Bronchial epithelial cell (primary cell): ENCODE measurements around the gene ZMIZ2. TPM values are rescaled to one million over a fixed set of nuclear protein-coding genes. Genes with fewer than 3 reads are reported as not detected.
"Not testable (repeated sequence)": the region's sequence is repeated elsewhere in the genome, so short reads cannot be mapped to it uniquely, and the experiment has no call there.

Source experiments
- DNase-seq: peaks from one replicate; pipeline ENCODE4 v3.0.0-alpha.2; 2010; ENCODE audit warnings: low read depth
- FAIRE-seq: peaks from 2 replicates; lab custom pipeline; 2011; peaks lifted over from hg19 to GRCh38; lab: Jason Lieb, UNC
- H3K27me3 ChIP-seq: 2 replicates; pipeline ENCODE4 v1.5.1; 2011; ENCODE audit warnings: low read length; ENCODE audit not compliant: control insufficient read depth, insufficient read depth
- H3K36me3 ChIP-seq: 2 replicates; pipeline ENCODE4 v1.5.1; 2011; ENCODE audit warnings: low read length; ENCODE audit not compliant: control insufficient read depth, insufficient read depth
- H3K4me3 ChIP-seq: 2 replicates; pipeline ENCODE4 v1.5.1; 2011; ENCODE audit warnings: mild to moderate bottlenecking, low read depth, low read length, control low read depth
- CTCF ChIP-seq: IDR thresholded peaks from 2 replicates; pipeline ENCODE4 v1.5.1; 2011; ENCODE audit warnings: mild to moderate bottlenecking, moderate library complexity, low read length, control low read depth, inconsistent platforms; ENCODE audit not compliant: insufficient read depth, severe bottlenecking
- total RNA-seq: library from RNA; depleted of rRNA; stranded (reverse); fragments of >200 nt; gene quantifications from 2 replicates; pipeline ENCODE4 v1.2.1, GENCODE V29; 2014

Gene ZMIZ2
- total RNA-seq, 1 donor from 2014 or later = 5.5 TPM

DNA sequence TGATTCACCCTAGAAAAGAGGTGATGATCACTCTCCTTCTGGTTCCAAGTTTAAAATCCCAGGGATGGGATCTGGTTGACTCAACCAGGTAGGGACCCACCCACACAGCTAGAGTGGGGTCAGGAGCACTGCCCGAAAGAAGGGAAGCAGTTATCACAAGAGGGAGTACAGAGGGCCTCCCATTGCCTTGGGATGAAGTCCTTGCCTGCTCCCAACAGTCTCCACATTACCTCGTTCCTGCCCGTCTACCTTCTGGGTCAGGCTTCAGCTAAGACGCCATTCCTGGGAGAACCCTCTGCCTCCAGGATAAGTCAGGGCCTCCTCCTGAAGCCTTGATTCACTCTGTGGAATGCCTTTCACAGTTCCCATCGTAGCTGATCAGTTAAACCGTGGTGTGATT is 23.8 kb downstream of the ZMIZ2 start:
- Histone ChIP-seq H3K36me3 (peaks cover 2% of the 10 kb centered on the region), H3K27me3 (no peaks in the 10 kb centered on the region), H3K4me3 (no peak overlapping the region)
- DNase-seq = no peak
- TF ChIP-seq CTCF = no peak
- FAIRE-seq = no peak

DNA sequence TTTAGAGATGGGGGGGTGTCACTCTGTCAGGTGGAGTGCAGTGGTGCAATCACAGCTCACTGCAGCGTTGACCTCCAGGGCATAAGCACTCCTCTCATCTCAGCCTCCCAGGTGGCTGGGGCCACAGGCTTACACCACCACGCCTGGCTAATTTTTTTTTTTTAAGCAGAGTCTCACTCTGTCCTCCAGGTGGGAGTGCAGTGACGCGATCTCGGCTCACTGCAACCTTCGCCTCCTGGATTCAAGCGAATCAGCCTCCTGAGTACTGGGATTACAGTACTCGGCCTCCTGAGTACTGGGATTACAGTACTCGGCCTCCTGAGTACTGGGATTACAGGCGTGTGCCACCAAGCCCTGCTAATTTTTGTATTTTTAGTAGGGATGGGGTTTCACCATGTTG is 24.2 kb downstream of the ZMIZ2 start:
- H3K27me3 ChIP-seq = no peaks in the 10 kb centered on the region
- H3K36me3 ChIP-seq = no peaks in the 10 kb centered on the region
- TF ChIP-seq CTCF = no peak
- no peak for DNase-seq
- H3K4me3 ChIP-seq = no peak overlapping the region
- no peak for FAIRE-seq

- not testable (repeated sequence) for H3K4me3 ChIP-seq, H3K36me3 ChIP-seq, DNase-seq, H3K27me3 ChIP-seq, FAIRE-seq
Measured at GRCh38 chr7:44774486-44774885, 25.8 kb downstream of the ZMIZ2 start.

DNA sequence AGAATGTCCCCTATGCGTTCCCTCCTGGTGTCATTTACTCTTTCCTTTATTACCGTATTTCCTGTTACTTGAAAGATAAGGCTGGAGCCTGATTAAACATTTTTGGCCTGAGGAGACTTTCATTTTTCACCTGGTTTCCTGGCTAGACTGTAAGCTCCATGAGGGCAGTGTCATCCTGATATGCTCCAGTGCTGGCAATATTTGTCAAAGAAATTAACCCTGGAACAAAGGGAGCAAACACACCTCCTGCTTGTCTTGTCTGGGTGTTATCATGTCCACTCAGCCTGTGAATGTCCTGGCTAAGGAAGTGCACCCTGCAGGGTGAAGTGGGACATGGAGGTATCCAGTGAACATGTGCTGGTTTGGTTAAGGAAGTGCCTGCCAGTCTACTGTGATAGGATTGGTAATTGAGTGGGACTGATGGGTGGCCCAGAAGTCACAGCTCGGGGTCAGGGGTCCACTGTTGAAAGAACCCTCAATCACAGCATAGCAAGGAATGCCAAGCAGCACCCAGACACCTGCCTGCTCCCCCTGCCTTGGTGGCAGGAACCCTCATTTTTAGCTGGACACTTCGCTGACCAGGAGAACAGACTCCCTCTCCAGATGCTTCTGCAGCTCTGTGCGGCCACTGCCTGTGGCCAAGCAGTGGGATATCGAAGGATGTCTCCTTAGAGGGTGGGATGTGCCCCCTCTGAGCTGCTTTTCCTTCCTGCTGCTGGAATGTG is 26.9 kb downstream of the ZMIZ2 start:
- DNase-seq (no peak), FAIRE-seq (no peak)
- no peak overlapping the region for H3K4me3 ChIP-seq
- H3K36me3 ChIP-seq = no peaks in the 10 kb centered on the region
- H3K27me3 ChIP-seq = no peaks in the 10 kb centered on the region
- no peak for TF ChIP-seq CTCF

DNA sequence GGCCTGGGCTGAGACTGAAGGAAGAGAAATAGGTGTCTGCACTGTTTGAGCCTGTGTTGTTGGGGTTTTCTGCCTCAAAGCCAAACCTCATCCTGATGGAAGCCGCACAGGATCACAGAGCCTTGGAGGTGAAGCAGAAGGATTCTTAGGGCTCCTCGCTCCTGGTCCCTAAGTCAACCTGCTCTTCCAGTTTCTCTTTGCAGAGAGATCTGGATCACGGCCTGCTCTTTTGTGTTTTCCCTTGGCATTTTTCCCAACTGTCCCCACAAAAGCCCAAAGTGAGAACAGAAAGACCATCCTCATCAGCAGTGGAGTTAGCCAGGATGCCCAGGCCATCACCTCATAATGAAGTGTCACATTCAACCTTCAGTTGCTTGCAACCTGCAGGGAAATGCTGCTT is 27.6 kb downstream of the ZMIZ2 start:
- Histone ChIP-seq H3K36me3 (no peaks in the 10 kb centered on the region), H3K27me3 (no peaks in the 10 kb centered on the region), H3K4me3 (no peak overlapping the region)
- FAIRE-seq (no peak), DNase-seq (no peak)
- no peak for TF ChIP-seq CTCF

DNA sequence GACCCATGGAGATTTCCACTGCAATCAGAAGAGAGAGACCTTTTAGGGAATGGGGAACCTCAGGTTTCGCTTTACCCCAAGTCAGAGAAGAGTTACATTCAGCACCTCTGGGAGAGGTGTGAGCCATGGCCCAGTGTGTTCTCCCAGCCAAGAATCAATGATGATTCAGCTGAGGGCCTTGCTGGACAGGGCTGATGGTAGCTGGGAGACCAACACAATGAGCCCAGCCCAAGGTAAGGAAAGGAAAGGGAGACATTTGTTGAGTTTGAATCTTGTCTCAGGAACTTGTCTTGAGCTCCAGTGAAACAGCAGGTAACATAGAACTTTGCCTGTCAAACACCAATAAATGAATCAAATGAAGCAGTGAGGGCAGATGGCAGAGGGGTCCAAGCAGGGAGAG is 33.8 kb downstream of the ZMIZ2 start:
- no peak for TF ChIP-seq CTCF
- FAIRE-seq = no peak
- no peak for DNase-seq
- Histone ChIP-seq H3K36me3 (no peaks in the 10 kb centered on the region), H3K27me3 (no peaks in the 10 kb centered on the region), H3K4me3 (no peak overlapping the region)
